GM12891 (cell line): ENCODE measurements around the gene ACCSL.

ENCODE experiments used
- DNase-seq: peaks from one replicate; pipeline ENCODE4 v3.0.0; 2011; ENCODE audit warnings: low spot score; ENCODE audit not compliant: insufficient read length
- FAIRE-seq: peaks from 2 replicates; lab custom pipeline; 2011; peaks lifted over from hg19 to GRCh38; lab: Jason Lieb, UNC
- PAX5 ChIP-seq: IDR thresholded peaks from 2 replicates; pipeline ENCODE4 v1.6.1; 2011; ENCODE audit warnings: low read length, moderate library complexity, mild to moderate bottlenecking; ENCODE audit not compliant: insufficient read depth, severe bottlenecking
- POLR2A ChIP-seq: IDR thresholded peaks from 2 replicates; pipeline ENCODE4 v1.6.1; 2011; ENCODE audit warnings: low read depth, low read length, control low read depth
- POLR2AphosphoS5 ChIP-seq: IDR thresholded peaks from 2 replicates; pipeline ENCODE4 v1.6.1; 2011; ENCODE audit warnings: low read depth, low read length, control low read depth
- POU2F2 ChIP-seq: IDR thresholded peaks from 2 replicates; pipeline ENCODE4 v1.6.1; 2011; ENCODE audit warnings: low read depth, mild to moderate bottlenecking, control low read depth, low read length, moderate library complexity
- SPI1 ChIP-seq: IDR thresholded peaks from 2 replicates; pipeline ENCODE4 v1.6.1; 2011; ENCODE audit warnings: low read depth, low read length, control low read depth
- TAF1 ChIP-seq: IDR thresholded peaks from 2 replicates; pipeline ENCODE4 v1.6.1; 2011; ENCODE audit warnings: low read depth, low read length, control low read depth

Gene ACCSL

GRCh38 chr11:44017443-44018126, 30.2 kb upstream of the ACCSL start:
- no peak for DNase-seq
- TF ChIP-seq POLR2AphosphoS5 = no peak
- TF ChIP-seq POU2F2 = no peak
- TF ChIP-seq POLR2A = no peak
- TF ChIP-seq PAX5 = no peak
- no peak for TF ChIP-seq SPI1
- no peak for TF ChIP-seq TAF1
- no peak for FAIRE-seq

GRCh38 chr11:44018127-44018521, 29.7 kb upstream of the ACCSL start:
- TF ChIP-seq PAX5 (no peak), TAF1 (no peak), POLR2AphosphoS5 (no peak), POU2F2 (no peak), POLR2A (no peak), SPI1 (no peak)
- DNase-seq = no peak
- no peak for FAIRE-seq

DNA sequence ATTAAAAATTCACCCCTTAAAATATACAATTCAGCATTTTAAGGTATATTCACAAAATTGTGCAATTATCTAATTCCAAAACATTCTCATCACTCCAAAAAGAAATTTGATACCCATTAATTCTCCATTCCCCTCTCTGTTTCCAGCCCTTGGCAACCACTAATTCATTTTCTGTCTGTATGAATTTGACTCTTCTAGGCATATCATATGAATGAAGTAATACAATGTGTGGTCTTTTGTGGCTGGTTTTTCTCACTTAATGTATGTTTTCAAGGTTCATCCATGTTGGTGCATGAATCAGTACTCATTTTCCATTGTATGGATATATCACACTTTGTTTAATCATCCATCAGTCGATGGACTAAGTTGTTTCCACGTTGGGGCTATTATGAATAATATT, 29.0 kb upstream of the ACCSL start:
- no peak for FAIRE-seq
- DNase-seq = no peak
- TF ChIP-seq PAX5 = no peak

GRCh38 chr11:44024977-44025376, 22.8 kb upstream of the ACCSL start:
- FAIRE-seq = no peak
- no peak for DNase-seq
- no peak for TF ChIP-seq SPI1
- no peak for TF ChIP-seq POLR2A
- no peak for TF ChIP-seq TAF1
- no peak for TF ChIP-seq PAX5

GRCh38 chr11:44025727-44026126, 22.1 kb upstream of the ACCSL start:
- TF ChIP-seq TAF1 = no peak
- no peak for TF ChIP-seq POLR2A
- TF ChIP-seq PAX5 = no peak
- TF ChIP-seq SPI1 = no peak
- no peak for TF ChIP-seq POLR2AphosphoS5
- no peak for TF ChIP-seq POU2F2
- no peak for FAIRE-seq
- no peak for DNase-seq

DNA sequence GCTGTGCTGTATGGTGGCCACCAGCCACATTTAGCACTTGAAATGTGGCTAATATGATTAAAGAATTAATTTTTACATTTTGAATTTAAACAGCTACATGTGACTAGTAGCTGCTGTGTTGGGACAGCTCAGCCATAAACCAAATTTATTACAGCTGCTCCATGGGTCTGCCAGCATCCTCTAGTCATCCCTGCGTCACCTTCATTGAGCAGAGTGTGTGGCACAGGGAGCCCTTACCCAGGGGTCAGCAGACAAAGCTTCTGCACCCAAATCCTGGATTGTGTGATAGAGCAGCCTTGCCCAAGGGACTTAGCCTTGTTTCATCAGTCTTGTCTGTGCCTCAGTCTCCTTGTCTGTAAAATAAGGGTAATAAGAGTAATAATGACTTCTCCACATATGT, 19.4 kb upstream of the ACCSL start:
- DNase-seq = no peak
- no peak for TF ChIP-seq POLR2A
- no peak for TF ChIP-seq TAF1
- no peak for TF ChIP-seq SPI1
- TF ChIP-seq PAX5 = no peak
- TF ChIP-seq POLR2AphosphoS5 = no peak
- TF ChIP-seq POU2F2 = no peak
- FAIRE-seq = no peak

DNA sequence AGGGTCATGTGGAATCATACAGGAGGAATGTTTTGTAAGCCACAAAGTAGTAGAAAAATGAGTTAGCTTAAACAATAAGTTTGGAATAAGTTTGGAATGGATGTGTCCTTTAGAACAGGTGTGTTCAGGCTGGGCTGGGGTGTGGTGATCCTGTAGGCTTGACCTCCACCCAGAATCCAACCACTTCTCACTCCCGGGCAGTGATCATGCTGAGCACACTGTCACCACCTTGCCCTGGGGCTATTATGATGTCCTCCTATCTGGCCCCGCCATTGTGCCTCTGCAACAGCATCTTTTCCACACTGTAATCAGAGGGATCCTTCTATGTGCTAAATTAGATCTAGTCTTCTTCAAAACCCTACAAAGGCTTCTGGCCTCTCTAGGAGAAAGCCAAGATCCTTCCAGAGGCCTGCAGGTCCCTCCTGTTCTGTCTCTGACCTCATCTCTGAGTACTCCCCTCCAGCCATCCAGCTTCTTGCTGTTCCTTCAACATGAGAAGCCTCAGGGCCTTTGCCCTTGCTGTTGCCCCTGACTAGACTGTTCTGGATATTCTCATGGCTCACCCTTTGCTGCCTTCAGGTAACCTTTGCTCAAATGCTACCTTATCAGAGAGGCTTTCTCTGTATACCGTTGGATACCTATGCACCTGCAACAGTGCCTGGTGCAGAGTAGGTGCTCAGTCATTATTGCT, 18.8 kb upstream of the ACCSL start:
- TF ChIP-seq PAX5 (no peak), POLR2AphosphoS5 (no peak), SPI1 (no peak), TAF1 (no peak), POU2F2 (no peak), POLR2A (no peak)
- DNase-seq = no peak
- no peak for FAIRE-seq

DNA sequence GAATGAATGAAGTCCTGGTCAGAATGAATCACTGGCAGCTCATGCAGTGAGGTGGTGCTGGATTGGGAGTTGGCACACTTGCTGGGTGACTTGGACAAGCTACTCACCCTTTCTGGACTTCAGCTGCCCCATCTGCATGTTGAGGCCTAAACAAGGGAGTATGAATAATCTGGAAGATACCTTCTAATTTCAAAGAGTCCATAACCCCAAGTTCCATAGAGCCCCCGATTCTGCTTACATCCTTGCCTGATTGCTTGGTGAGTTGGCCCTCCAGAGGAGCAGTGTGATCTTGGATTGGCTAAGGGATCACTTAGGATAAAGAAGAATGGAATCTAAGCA, 18.3 kb upstream of the ACCSL start:
- DNase-seq (no peak), FAIRE-seq (no peak)
- no peak for TF ChIP-seq SPI1
- TF ChIP-seq POLR2A = no peak
- no peak for TF ChIP-seq TAF1

- FAIRE-seq (no peak), DNase-seq (no peak)
- TF ChIP-seq POU2F2 (no peak), SPI1 (no peak), POLR2AphosphoS5 (no peak), POLR2A (no peak), PAX5 (no peak), TAF1 (no peak)
Observed at GRCh38 chr11:44029977-44030911, 17.5 kb upstream of the ACCSL start.

DNA sequence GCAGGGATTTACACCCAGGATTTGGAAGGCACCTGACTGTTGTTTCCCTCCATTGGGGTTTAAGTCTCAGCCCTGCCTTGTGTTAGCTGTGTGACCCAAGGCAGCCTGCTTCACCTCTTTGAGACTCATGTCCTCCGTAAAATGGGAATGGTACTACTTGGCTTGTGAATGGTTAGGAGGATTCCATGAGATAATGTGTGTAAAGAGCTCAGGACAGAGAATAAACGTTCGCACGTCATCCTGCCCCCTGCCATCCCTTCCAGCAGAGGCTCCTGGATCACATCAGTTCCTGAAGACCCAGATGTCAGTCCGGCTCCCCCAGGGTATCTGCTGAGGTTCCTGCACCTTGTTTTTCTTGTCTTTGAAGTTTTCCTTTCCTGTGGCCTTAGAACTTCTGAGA, 16.8 kb upstream of the ACCSL start:
- TF ChIP-seq POU2F2 = no peak
- TF ChIP-seq PAX5 = no peak
- TF ChIP-seq POLR2A = no peak
- no peak for TF ChIP-seq SPI1
- TF ChIP-seq TAF1 = no peak
- TF ChIP-seq POLR2AphosphoS5 = no peak
- DNase-seq (no peak), FAIRE-seq (no peak)

DNA sequence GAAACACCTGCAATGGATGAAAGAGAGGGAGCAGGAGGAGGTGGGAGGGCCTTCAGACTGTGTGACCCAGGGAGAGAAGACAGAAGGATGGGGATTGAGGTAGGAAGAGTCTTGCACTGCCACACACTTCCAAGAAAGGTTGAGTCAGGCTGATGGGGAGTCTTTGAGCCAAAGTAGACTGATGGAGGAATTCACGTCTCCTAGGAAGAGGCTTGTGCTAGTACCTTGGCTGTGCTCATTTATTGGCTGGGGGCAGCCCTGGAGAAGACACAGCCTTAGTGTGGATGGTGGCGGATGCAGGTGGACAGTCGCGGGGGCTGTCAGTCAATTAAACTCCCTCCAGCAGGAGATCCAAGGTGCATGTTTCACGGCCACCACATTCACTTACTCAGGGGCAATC, 16.2 kb upstream of the ACCSL start:
- FAIRE-seq = no peak
- TF ChIP-seq POU2F2 = no peak
- no peak for TF ChIP-seq POLR2AphosphoS5
- TF ChIP-seq PAX5 = no peak
- no peak for TF ChIP-seq POLR2A
- no peak for TF ChIP-seq SPI1
- TF ChIP-seq TAF1 = no peak
- no peak for DNase-seq
